Measurements from ENCODE around the gene PHF20.

Gene PHF20

GRCh38 chr20:35767683-35768481 lies 3.9 kb upstream of the PHF20 start:
- peak; percentile 86 to 97 (median 95) for DNase-seq
- Histone ChIP-seq H3K4me1 (ENCODE audit: control extremely low read depth in 1 of 4, control insufficient read depth in 4 of 4, insufficient read depth in 4 of 4, low read length in 3 of 4) (peaks cover 27 to 59% (median 46%) of the 10 kb centered on the region in 4 experiments), H3K36me3 (ENCODE audit: control insufficient read depth in 4 of 4, insufficient read depth in 4 of 4, low read length in 3 of 4) (no peaks in the 10 kb centered on the region), H3K27me3 (replicated peaks in 2 of 5; ENCODE audit: control insufficient read depth in 4 of 5, insufficient read depth in 5 of 5, low read length in 4 of 5) (no peaks in the 10 kb centered on the region), H3K4me3 (ENCODE audit: control insufficient read depth in 1 of 7, extremely low read depth in 1 of 7, insufficient read depth in 4 of 7, low read depth in 2 of 7, low read length in 6 of 7) (peak overlapping the region in 3 of 7 experiments; percentile 37 to 44 (median 44)), H3K27ac (ENCODE audit: insufficient read depth in 1 of 2, low read depth in 1 of 2, low read length in 2 of 2, poor library complexity in 1 of 2, severe bottlenecking in 2 of 2) (peak overlapping the region; percentile 79 to 81), H3K9me3 (ENCODE audit: control extremely low read depth in 1 of 5, control insufficient read depth in 4 of 5, insufficient read depth in 2 of 5, low read depth in 1 of 5, low read length in 4 of 5) (no peaks in the 10 kb centered on the region)
- 0% methylated on average over 7 of the region's 12 CpGs for WGBS (ENCODE audit: insufficient coverage)
- CTCF ChIA-PET, result interaction anchor here (1.3 to 2.7 kb wide), 5 partner anchors 12 to 34 kb away, joined by 4 to 32 read pairs (median 7); partner anchors contain the start of gene RBM39
- POLR2A ChIA-PET, result interaction anchor here (1.0 to 2.4 kb wide), 2 partner anchors 26 to 32 kb away, joined by 4 to 37 read pairs; partner anchors contain the start of gene RBM39

- Histone ChIP-seq H3K4me1 (ENCODE audit: control extremely low read depth in 1 of 4, control insufficient read depth in 4 of 4, insufficient read depth in 4 of 4, low read length in 3 of 4) (peaks cover 33 to 70% (median 56%) of the 10 kb centered on the region in 4 experiments), H3K4me3 (ENCODE audit: control insufficient read depth in 1 of 7, extremely low read depth in 1 of 7, insufficient read depth in 4 of 7, low read depth in 2 of 7, low read length in 6 of 7) (peak overlapping the region in 3 of 7 experiments; percentile 11 to 37 (median 31)), H3K36me3 (ENCODE audit: control insufficient read depth in 4 of 4, insufficient read depth in 4 of 4, low read length in 3 of 4) (no peaks in the 10 kb centered on the region), H3K27me3 (replicated peaks in 2 of 5; ENCODE audit: control insufficient read depth in 4 of 5, insufficient read depth in 5 of 5, low read length in 4 of 5) (no peaks in the 10 kb centered on the region), H3K9me3 (ENCODE audit: control extremely low read depth in 1 of 5, control insufficient read depth in 4 of 5, insufficient read depth in 2 of 5, low read depth in 1 of 5, low read length in 4 of 5) (no peaks in the 10 kb centered on the region), H3K27ac (ENCODE audit: insufficient read depth in 1 of 2, low read depth in 1 of 2, low read length in 2 of 2, poor library complexity in 1 of 2, severe bottlenecking in 2 of 2) (peak overlapping the region; percentile 79 to 81)
- POLR2A ChIA-PET, result interaction anchor here (2.4 kb wide), 1 partner anchor 27 kb away, joined by 37 read pairs; the partner anchor contains the start of gene RBM39
- 100% methylated on average over 3 of the region's 5 CpGs for WGBS (ENCODE audit: insufficient coverage)
- DNase-seq, result peak in 2 of 3 donors; percentile 43 to 48
- CTCF ChIA-PET, result interaction anchor here (0.6 to 2.7 kb wide), 8 partner anchors 13 to 227 kb away, joined by 3 to 32 read pairs (median 4); partner anchors contain the start of genes ERGIC3 and RBM39
Measured at GRCh38 chr20:35768731-35769664, 2.8 kb upstream of the PHF20 start.

GRCh38 chr20:35771367-35771688 lies 487 bp upstream of the PHF20 start:
- no peak for DNase-seq
- H3K27me3 ChIP-seq (replicated peaks in 2 of 5; ENCODE audit: control insufficient read depth in 4 of 5, insufficient read depth in 5 of 5, low read length in 4 of 5), result no peaks in the 10 kb centered on the region
- H3K27ac ChIP-seq (ENCODE audit: insufficient read depth in 1 of 2, low read depth in 1 of 2, low read length in 2 of 2, poor library complexity in 1 of 2, severe bottlenecking in 2 of 2), result peak overlapping the region; percentile 21 to 94
- peaks cover 0 to 9% (median 7%) of the 10 kb centered on the region in 4 experiments for H3K36me3 ChIP-seq (ENCODE audit: control insufficient read depth in 4 of 4, insufficient read depth in 4 of 4, low read length in 3 of 4)
- peak overlapping the region in 2 of 7 experiments; percentile 16 to 33 for H3K4me3 ChIP-seq (ENCODE audit: control insufficient read depth in 1 of 7, extremely low read depth in 1 of 7, insufficient read depth in 4 of 7, low read depth in 2 of 7, low read length in 6 of 7)
- H3K4me1 ChIP-seq (ENCODE audit: control extremely low read depth in 1 of 4, control insufficient read depth in 4 of 4, insufficient read depth in 4 of 4, low read length in 3 of 4), result peaks cover 37 to 81% (median 68%) of the 10 kb centered on the region in 4 experiments
- H3K9me3 ChIP-seq (ENCODE audit: control extremely low read depth in 1 of 5, control insufficient read depth in 4 of 5, insufficient read depth in 2 of 5, low read depth in 1 of 5, low read length in 4 of 5), result no peaks in the 10 kb centered on the region
- 89% methylated on average over 9 of the region's 9 CpGs for WGBS (ENCODE audit: insufficient coverage)
- ChIA-PET CTCF (interaction anchor here (0.8 to 3.0 kb wide), 7 partner anchors 26 to 113 kb away, joined by 4 to 24 read pairs (median 5); partner anchors contain the start of gene RBM39), POLR2A (interaction anchor here (0.7 to 2.9 kb wide), 8 partner anchors 13 to 43 kb away, joined by 3 to 51 read pairs (median 3); partner anchors contain the start of gene RBM39)

- POLR2A ChIA-PET, result interaction anchor here (0.5 to 2.9 kb wide), 4 partner anchors 11 to 44 kb away, joined by 3 to 51 read pairs (median 3); partner anchors contain the start of gene RBM39
- WGBS (ENCODE audit: insufficient coverage), result 0% methylated on average over 6 of the region's 8 CpGs
Measured at GRCh38 chr20:35772563-35773058, 796 bp downstream of the PHF20 start.

GRCh38 chr20:35773154-35773751 lies 1.4 kb downstream of the PHF20 start:
- Histone ChIP-seq H3K27me3 (replicated peaks in 2 of 5; ENCODE audit: control insufficient read depth in 4 of 5, insufficient read depth in 5 of 5, low read length in 4 of 5) (no peaks in the 10 kb centered on the region), H3K9me3 (ENCODE audit: control extremely low read depth in 1 of 5, control insufficient read depth in 4 of 5, insufficient read depth in 2 of 5, low read depth in 1 of 5, low read length in 4 of 5) (no peaks in the 10 kb centered on the region), H3K27ac (ENCODE audit: insufficient read depth in 1 of 2, low read depth in 1 of 2, low read length in 2 of 2, poor library complexity in 1 of 2, severe bottlenecking in 2 of 2) (peak overlapping the region; percentile 91 to 94), H3K4me1 (ENCODE audit: control extremely low read depth in 1 of 4, control insufficient read depth in 4 of 4, insufficient read depth in 4 of 4, low read length in 3 of 4) (peaks cover 34 to 78% (median 61%) of the 10 kb centered on the region in 4 experiments), H3K4me3 (ENCODE audit: control insufficient read depth in 1 of 7, extremely low read depth in 1 of 7, insufficient read depth in 4 of 7, low read depth in 2 of 7, low read length in 6 of 7) (peak overlapping the region in 6 of 7 experiments; percentile 71 to 91 (median 80)), H3K36me3 (ENCODE audit: control insufficient read depth in 4 of 4, insufficient read depth in 4 of 4, low read length in 3 of 4) (peaks cover 0 to 19% (median 7%) of the 10 kb centered on the region in 4 experiments)
- ChIA-PET CTCF (interaction anchor here (3.0 kb wide), 1 partner anchor 30 kb away, joined by 24 read pairs; the partner anchor contains the start of gene RBM39), POLR2A (interaction anchor here (2.9 kb wide), 1 partner anchor 30 kb away, joined by 51 read pairs; the partner anchor contains the start of gene RBM39)
- 7% methylated on average over 7 of the region's 8 CpGs for whole genome bisulfite sequencing (ENCODE audit: insufficient coverage)
- peak; percentile 47 to 77 (median 76) for DNase-seq

More at GRCh38 chr20:35772563-35773058, 796 bp downstream of the PHF20 start:
- DNase-seq, result no peak
- peak overlapping the region; percentile 91 to 94 for H3K27ac ChIP-seq (ENCODE audit: insufficient read depth in 1 of 2, low read depth in 1 of 2, low read length in 2 of 2, poor library complexity in 1 of 2, severe bottlenecking in 2 of 2)
- peak overlapping the region in 6 of 7 experiments; percentile 71 to 91 (median 80) for H3K4me3 ChIP-seq (ENCODE audit: control insufficient read depth in 1 of 7, extremely low read depth in 1 of 7, insufficient read depth in 4 of 7, low read depth in 2 of 7, low read length in 6 of 7)
- H3K9me3 ChIP-seq (ENCODE audit: control extremely low read depth in 1 of 5, control insufficient read depth in 4 of 5, insufficient read depth in 2 of 5, low read depth in 1 of 5, low read length in 4 of 5), result no peaks in the 10 kb centered on the region
- H3K27me3 ChIP-seq (replicated peaks in 2 of 5; ENCODE audit: control insufficient read depth in 4 of 5, insufficient read depth in 5 of 5, low read length in 4 of 5), result no peaks in the 10 kb centered on the region
- peaks cover 34 to 84% (median 67%) of the 10 kb centered on the region in 4 experiments for H3K4me1 ChIP-seq (ENCODE audit: control extremely low read depth in 1 of 4, control insufficient read depth in 4 of 4, insufficient read depth in 4 of 4, low read length in 3 of 4)
- CTCF ChIA-PET, result interaction anchor here (0.7 to 3.0 kb wide), 4 partner anchors 23 to 33 kb away, joined by 3 to 24 read pairs (median 6); partner anchors contain the start of gene RBM39
- H3K36me3 ChIP-seq (ENCODE audit: control insufficient read depth in 4 of 4, insufficient read depth in 4 of 4, low read length in 3 of 4), result peaks cover 0 to 17% (median 7%) of the 10 kb centered on the region in 4 experiments

- POLR2A ChIA-PET, result interaction anchor here (0.6 kb wide), 1 partner anchor 36 kb away, joined by 3 read pairs; no protein-coding TSS in a partner anchor
- peaks cover 22 to 67% (median 49%) of the 10 kb centered on the region in 4 experiments for H3K4me1 ChIP-seq (ENCODE audit: control extremely low read depth in 1 of 4, control insufficient read depth in 4 of 4, insufficient read depth in 4 of 4, low read length in 3 of 4)
- no peaks in the 10 kb centered on the region for H3K9me3 ChIP-seq (ENCODE audit: control extremely low read depth in 1 of 5, control insufficient read depth in 4 of 5, insufficient read depth in 2 of 5, low read depth in 1 of 5, low read length in 4 of 5)
- H3K36me3 ChIP-seq (ENCODE audit: control insufficient read depth in 4 of 4, insufficient read depth in 4 of 4, low read length in 3 of 4), result peaks cover 0 to 21% (median 9%) of the 10 kb centered on the region in 4 experiments
- H3K27me3 ChIP-seq (replicated peaks in 2 of 5; ENCODE audit: control insufficient read depth in 4 of 5, insufficient read depth in 5 of 5, low read length in 4 of 5), result no peaks in the 10 kb centered on the region
- no peak overlapping the region for H3K27ac ChIP-seq (ENCODE audit: insufficient read depth in 1 of 2, low read depth in 1 of 2, low read length in 2 of 2, poor library complexity in 1 of 2, severe bottlenecking in 2 of 2)
- DNase-seq, result no peak
- H3K4me3 ChIP-seq (ENCODE audit: control insufficient read depth in 1 of 7, extremely low read depth in 1 of 7, insufficient read depth in 4 of 7, low read depth in 2 of 7, low read length in 6 of 7), result peak overlapping the region in 2 of 7 experiments; percentile 11 to 31
- WGBS (ENCODE audit: insufficient coverage), result 100% methylated on average over 1 of the region's 1 CpG
- CTCF ChIA-PET, result interaction anchor here (1.2 kb wide), 1 partner anchor 110 kb away, joined by 3 read pairs; no protein-coding TSS in a partner anchor
Measured at GRCh38 chr20:35774391-35774790, 2.6 kb downstream of the PHF20 start.
